Loucy (cell line): ENCODE measurements around the gene SCFD2.

Source experiments
- H2AFZ ChIP-seq: fragments of 200-600 bp; sonication (generic); 2 replicates; pipeline ENCODE4 v1.6.0; 2016; ENCODE audit warnings: antibody characterized with exemption, mild to moderate bottlenecking, low read length, moderate library complexity
- H3F3A ChIP-seq: fragments of 200-600 bp; 2 replicates; pipeline ENCODE4 v1.6.0; 2016; ENCODE audit warnings: antibody characterized with exemption, low read depth, mild to moderate bottlenecking
- H3K27me3 ChIP-seq: fragments of 200-600 bp; sonication (generic); 2 replicates; pipeline ENCODE4 v1.6.1; 2014; ENCODE audit warnings: low read length, mild to moderate bottlenecking; ENCODE audit not compliant: insufficient read depth, poor library complexity, severe bottlenecking
- H3K36me3 ChIP-seq: fragments of 200-600 bp; sonication (generic); 2 replicates; pipeline ENCODE4 v1.6.1; 2016; ENCODE audit warnings: low read length; ENCODE audit not compliant: insufficient read depth
- H3K4me1 ChIP-seq: fragments of 200-600 bp; sonication (generic); 2 replicates; pipeline ENCODE4 v1.5.1; 2014; ENCODE audit warnings: low read length, mild to moderate bottlenecking; ENCODE audit not compliant: insufficient read depth, poor library complexity, severe bottlenecking
- H3K4me2 ChIP-seq: fragments of 200-600 bp; sonication (generic); 2 replicates; pipeline ENCODE4 v1.6.0; 2014; ENCODE audit warnings: antibody characterized with exemption, low read length, low read depth, mild to moderate bottlenecking; ENCODE audit not compliant: poor library complexity, severe bottlenecking
- H3K4me3 ChIP-seq: fragments of 200-600 bp; sonication (generic); 2 replicates; pipeline ENCODE4 v1.5.1; 2014; ENCODE audit warnings: low read length, mild to moderate bottlenecking, mixed read lengths; ENCODE audit not compliant: poor library complexity, severe bottlenecking
- H3K79me2 ChIP-seq: fragments of 200-600 bp; sonication (generic); 2 replicates; pipeline ENCODE4 v1.6.1; 2014; ENCODE audit warnings: low read length; ENCODE audit not compliant: insufficient read depth
- H3K9ac ChIP-seq: fragments of 200-600 bp; sonication (generic); 2 replicates; pipeline ENCODE4 v1.6.0; 2014; ENCODE audit warnings: mild to moderate bottlenecking, low read depth, low read length, moderate library complexity; ENCODE audit not compliant: poor library complexity, severe bottlenecking
- H3K9me2 ChIP-seq: fragments of 200-600 bp; sonication (generic); replicated peaks from 2 replicates; pipeline ENCODE4 v1.6.1; 2016; ENCODE audit warnings: low read depth, low read length, mixed read lengths
- H3K9me3 ChIP-seq: fragments of 200-600 bp; sonication (generic); 2 replicates; pipeline ENCODE4 v1.6.1; 2014; ENCODE audit warnings: mild to moderate bottlenecking, antibody characterized with exemption, low read length, low read depth; ENCODE audit not compliant: insufficient read depth
- H4K20me1 ChIP-seq: fragments of 200-600 bp; sonication (generic); 2 replicates; pipeline ENCODE4 v1.6.0; 2014; ENCODE audit warnings: antibody characterized with exemption, low read length, mild to moderate bottlenecking; ENCODE audit not compliant: insufficient read depth, poor library complexity, severe bottlenecking
- EZH2phosphoT487 ChIP-seq: fragments of 200-600 bp; IDR thresholded peaks from 2 replicates; pipeline ENCODE4 v1.6.1; 2018; ENCODE audit warnings: antibody characterized with exemption, mild to moderate bottlenecking, moderate library complexity, borderline replicate concordance
- TF ChIP-seq, protein P1 (sequence below): fragments of 200-600 bp; sonication (generic); conservative IDR thresholded peaks from 2 replicates; pipeline ENCODE4 v1.5.1; 2014; ENCODE audit warnings: mild to moderate bottlenecking, antibody characterized with exemption, low read length

The SCFD2 gene

DNA sequence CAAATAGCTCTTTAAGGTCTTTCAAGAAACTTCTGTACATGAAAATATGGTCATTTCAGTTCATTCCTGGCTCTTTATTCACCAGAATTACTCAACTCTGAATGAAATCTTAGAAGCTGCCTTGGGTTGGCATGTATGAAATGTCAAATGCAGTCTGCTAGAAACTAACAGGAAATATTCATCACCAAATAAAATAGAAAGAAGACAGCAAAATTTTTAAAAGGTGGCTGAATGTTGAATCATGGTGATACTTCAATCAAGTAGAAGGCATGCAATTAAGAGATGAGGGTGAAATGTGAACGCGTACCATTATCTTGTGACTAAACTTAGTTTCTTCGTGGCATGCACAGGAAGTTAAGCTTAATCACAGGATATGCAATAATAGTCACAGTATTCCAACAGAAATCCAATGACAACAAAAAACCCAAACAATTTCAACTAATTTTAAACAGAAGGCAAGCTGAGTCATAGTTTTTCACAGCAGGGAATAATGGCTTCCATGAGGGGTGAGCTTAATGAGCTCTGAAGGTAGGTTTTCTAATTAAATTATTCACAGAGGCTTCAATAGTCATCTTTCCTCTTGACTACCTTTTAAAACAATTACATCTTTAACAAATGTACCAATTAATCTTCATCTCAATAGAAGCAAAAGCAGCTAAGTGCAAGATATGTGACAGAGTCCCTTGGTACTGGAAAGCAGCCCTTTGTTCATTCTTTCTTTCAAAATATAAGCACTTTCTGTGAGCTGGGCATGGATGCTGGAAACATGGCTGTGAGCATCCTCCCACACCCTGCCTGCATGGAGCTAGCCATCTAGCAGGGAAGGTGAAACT is 44.5 kb downstream of the SCFD2 start:
- Histone ChIP-seq H3K4me2 (peak overlapping the region; percentile 32), H2AFZ (peak overlapping the region; percentile 1; the same call in 1 of the 2 replicates), H3K27me3 (no peaks in the 10 kb centered on the region), H3K9me2 (no peaks in the 10 kb centered on the region), H3K36me3 (no peaks in the 10 kb centered on the region), H4K20me1 (no peaks in the 10 kb centered on the region), H3K4me1 (peaks cover 19% of the 10 kb centered on the region), H3F3A (no peaks in the 10 kb centered on the region; the same call in 1 of the 2 replicates), H3K9ac (no peak overlapping the region), H3K9me3 (no peaks in the 10 kb centered on the region), H3K4me3 (peak overlapping the region; percentile 26), H3K79me2 (no peaks in the 10 kb centered on the region)
- TF ChIP-seq, protein P1, sequence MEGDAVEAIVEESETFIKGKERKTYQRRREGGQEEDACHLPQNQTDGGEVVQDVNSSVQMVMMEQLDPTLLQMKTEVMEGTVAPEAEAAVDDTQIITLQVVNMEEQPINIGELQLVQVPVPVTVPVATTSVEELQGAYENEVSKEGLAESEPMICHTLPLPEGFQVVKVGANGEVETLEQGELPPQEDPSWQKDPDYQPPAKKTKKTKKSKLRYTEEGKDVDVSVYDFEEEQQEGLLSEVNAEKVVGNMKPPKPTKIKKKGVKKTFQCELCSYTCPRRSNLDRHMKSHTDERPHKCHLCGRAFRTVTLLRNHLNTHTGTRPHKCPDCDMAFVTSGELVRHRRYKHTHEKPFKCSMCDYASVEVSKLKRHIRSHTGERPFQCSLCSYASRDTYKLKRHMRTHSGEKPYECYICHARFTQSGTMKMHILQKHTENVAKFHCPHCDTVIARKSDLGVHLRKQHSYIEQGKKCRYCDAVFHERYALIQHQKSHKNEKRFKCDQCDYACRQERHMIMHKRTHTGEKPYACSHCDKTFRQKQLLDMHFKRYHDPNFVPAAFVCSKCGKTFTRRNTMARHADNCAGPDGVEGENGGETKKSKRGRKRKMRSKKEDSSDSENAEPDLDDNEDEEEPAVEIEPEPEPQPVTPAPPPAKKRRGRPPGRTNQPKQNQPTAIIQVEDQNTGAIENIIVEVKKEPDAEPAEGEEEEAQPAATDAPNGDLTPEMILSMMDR, result no peak
- no peak for TF ChIP-seq EZH2phosphoT487

DNA sequence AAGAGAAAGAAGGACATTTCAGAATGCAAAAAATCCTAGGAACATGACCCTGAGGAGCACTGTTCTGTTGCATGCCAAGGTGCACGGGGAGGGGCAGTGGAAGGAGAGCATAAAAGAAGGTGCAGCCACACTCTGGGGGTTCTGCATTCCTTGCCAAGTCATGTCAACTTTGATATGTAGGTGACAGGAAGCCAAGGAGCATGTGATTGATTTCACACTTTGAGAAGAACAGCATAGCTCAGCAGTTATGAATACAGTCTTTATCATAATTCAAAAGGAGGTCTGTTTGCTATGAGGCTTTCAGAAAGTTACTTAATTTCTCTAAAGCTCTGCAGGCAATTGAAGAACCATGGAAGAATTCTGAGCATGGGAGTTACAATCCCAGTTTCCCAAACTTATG is 50.6 kb downstream of the SCFD2 start:
- H3K9ac ChIP-seq, result no peak overlapping the region
- no peaks in the 10 kb centered on the region for H3F3A ChIP-seq
- H3K4me3 ChIP-seq, result no peak overlapping the region
- H3K9me2 ChIP-seq, result no peaks in the 10 kb centered on the region
- no peak overlapping the region for H2AFZ ChIP-seq
- no peak for TF ChIP-seq EZH2phosphoT487
- TF ChIP-seq, protein P1, result no peak
- H3K79me2 ChIP-seq, result no peaks in the 10 kb centered on the region
- H3K36me3 ChIP-seq, result peaks cover 14% of the 10 kb centered on the region; the same call in 1 of the 2 replicates
- no peaks in the 10 kb centered on the region for H4K20me1 ChIP-seq
- no peak overlapping the region for H3K4me2 ChIP-seq
- peaks cover 9% of the 10 kb centered on the region for H3K4me1 ChIP-seq
- no peaks in the 10 kb centered on the region for H3K27me3 ChIP-seq
- H3K9me3 ChIP-seq, result no peaks in the 10 kb centered on the region

DNA sequence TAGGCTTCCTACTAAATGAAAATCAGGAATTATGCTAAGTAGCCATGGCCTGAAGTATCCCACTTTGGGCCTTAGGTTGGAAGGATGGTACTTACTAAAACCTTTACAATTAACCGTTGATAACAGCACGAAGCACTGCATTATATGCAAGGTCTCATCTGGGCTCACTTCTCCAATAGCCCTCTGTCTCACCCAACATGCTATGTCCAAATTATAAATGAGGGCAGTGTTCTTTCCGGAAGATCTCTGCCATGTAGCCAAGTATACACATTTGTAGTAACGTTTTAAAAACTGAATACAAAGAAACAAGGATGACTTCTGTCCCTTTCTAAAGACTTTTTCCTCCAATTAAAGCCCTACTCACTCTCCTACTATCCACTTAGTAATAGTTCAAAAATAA is 51.6 kb downstream of the SCFD2 start:
- Histone ChIP-seq H3K27me3 (no peaks in the 10 kb centered on the region), H3F3A (no peaks in the 10 kb centered on the region)

More for the DNA sequence above, 51.6 kb downstream of the SCFD2 start:
- H4K20me1 ChIP-seq, result no peaks in the 10 kb centered on the region
- no peak overlapping the region for H3K9ac ChIP-seq
- H3K4me2 ChIP-seq, result no peak overlapping the region
- no peaks in the 10 kb centered on the region for H3K9me2 ChIP-seq
- peaks cover 9% of the 10 kb centered on the region for H3K4me1 ChIP-seq
- H3K9me3 ChIP-seq, result no peaks in the 10 kb centered on the region
- no peaks in the 10 kb centered on the region for H3K79me2 ChIP-seq
- TF ChIP-seq, protein P1, result no peak
- TF ChIP-seq EZH2phosphoT487, result no peak
- H3K36me3 ChIP-seq, result peaks cover 14% of the 10 kb centered on the region; the same call in 1 of the 2 replicates
- no peak overlapping the region for H3K4me3 ChIP-seq
- H2AFZ ChIP-seq, result no peak overlapping the region
